Endothelial cell of umbilical vein (primary cell): ENCODE results near the gene BORCS6. TPM values are rescaled to one million over a fixed set of nuclear protein-coding genes. Genes with fewer than 3 reads are reported as not detected.
A peak's percentile ranks its signal among the peaks of the same experiment; 100 is the strongest.

Source experiments
- BruUV-seq: library from RNA; stranded (reverse); fragments of 400-500 nt; replicated peaks from 2 replicates; lab custom pipeline; 2021; lab: Mats Ljungman, UMichigan
- CTCF ChIA-PET: fragments of 300-600, 350-600 bp; sonication (Branson Sonifier 250); formaldehyde crosslinking; loops from one replicate; lab custom pipeline; 2021; ENCODE audit warnings: antibody characterized with exemption, inconsistent platforms; lab: Charles Lee
- POLR2A ChIA-PET: fragments of 300-600, 350-600 bp; sonication (Branson Sonifier 250); formaldehyde crosslinking; loops from one replicate; lab custom pipeline; 2021; ENCODE audit warnings: antibody characterized with exemption, inconsistent platforms; lab: Charles Lee
- DNase-seq: peaks from one replicate; pipeline ENCODE4 v3.0.0-alpha.2; 2011; ENCODE audit warnings: low read depth, low spot score
- FAIRE-seq: peaks from 2 replicates; lab custom pipeline; 2011; peaks lifted over from hg19 to GRCh38; lab: Jason Lieb, UNC
- H2AFZ ChIP-seq: 2 replicates; pipeline ENCODE4 v1.6.0; 2012; ENCODE audit warnings: low read depth, low read length, control low read depth, inconsistent platforms
- H3K27ac ChIP-seq: 2 replicates; pipeline ENCODE4 v1.5.1; 2011; ENCODE audit warnings: low read depth, mild to moderate bottlenecking, control low read depth, low read length, moderate library complexity; ENCODE audit not compliant: insufficient read depth
- H3K27me3 ChIP-seq, 2 experiments: 2 replicates each; pipeline versions ENCODE4 v1.6.0 to v1.6.1; 2011; ENCODE audit warnings: low read length in 2 of 2, mixed read lengths in 1 of 2; ENCODE audit not compliant: control insufficient read depth in 2 of 2, insufficient read depth in 2 of 2
- H3K36me3 ChIP-seq, 2 experiments: 2 replicates in 1 of 2; 3 replicates in 1 of 2; pipeline ENCODE4 v1.5.1; 2011; ENCODE audit warnings: low read length in 2 of 2, mild to moderate bottlenecking in 1 of 2, moderate library complexity in 1 of 2; ENCODE audit not compliant: control insufficient read depth in 2 of 2, insufficient read depth in 2 of 2; ENCODE audit errors: extremely low read depth in 1 of 2
- H3K4me1 ChIP-seq: 3 replicates; pipeline ENCODE4 v1.5.1; 2011; ENCODE audit warnings: mild to moderate bottlenecking, low read length; ENCODE audit not compliant: control insufficient read depth, insufficient read depth; ENCODE audit errors: extremely low read depth
- H3K4me2 ChIP-seq: 2 replicates; pipeline ENCODE4 v1.6.1; 2011; ENCODE audit warnings: low read length, control low read depth, mixed read lengths; ENCODE audit not compliant: insufficient read depth
- H3K4me3 ChIP-seq, 3 experiments: fragments of 200-600 bp in 1 of 3; sonication (generic), shearing (Covaris generic) in 1 of 3; replicated peaks in 1 of 3; 2 replicates each; pipeline ENCODE4 v1.5.1; 2011 to 2016; ENCODE audit warnings: control low read depth in 3 of 3, low read length in 3 of 3, mild to moderate bottlenecking in 2 of 3, inconsistent platforms in 1 of 3, low read depth in 1 of 3, moderate library complexity in 1 of 3; ENCODE audit not compliant: insufficient read depth in 1 of 3
- H3K79me2 ChIP-seq: 2 replicates; pipeline ENCODE4 v1.6.0; 2012; ENCODE audit warnings: low read length, inconsistent platforms; ENCODE audit not compliant: control insufficient read depth, insufficient read depth
- H3K9ac ChIP-seq: replicated peaks from 2 replicates; pipeline ENCODE3; 2011; ENCODE audit warnings: low read length, control low read depth; ENCODE audit not compliant: insufficient read depth; ENCODE audit errors: extremely low read depth
- H3K9me1 ChIP-seq: replicated peaks from 3 replicates; pipeline ENCODE4 v1.6.0; 2011; ENCODE audit warnings: mild to moderate bottlenecking, low read length; ENCODE audit not compliant: control insufficient read depth, insufficient read depth; ENCODE audit errors: extremely low read depth
- H3K9me3 ChIP-seq: replicated peaks from 2 replicates; pipeline ENCODE4 v1.5.1; 2012; ENCODE audit warnings: low read length, inconsistent platforms; ENCODE audit not compliant: control insufficient read depth, insufficient read depth
- H4K20me1 ChIP-seq: replicated peaks from 2 replicates; pipeline ENCODE3; 2011; ENCODE audit warnings: mild to moderate bottlenecking, low read length; ENCODE audit not compliant: control insufficient read depth, insufficient read depth; ENCODE audit errors: extremely low read depth
- CTCF ChIP-seq, 2 donors: IDR thresholded peaks; 1 replicate in 1 of 2; 2 replicates in 1 of 2; pipeline ENCODE4 v1.5.1; 2011; ENCODE audit warnings: low read length in 2 of 2, mild to moderate bottlenecking in 2 of 2, moderate library complexity in 2 of 2, control low read depth in 1 of 2, inconsistent platforms in 1 of 2, low read depth in 1 of 2; ENCODE audit not compliant: insufficient read depth in 1 of 2; ENCODE audit errors: extremely low read depth in 1 of 2
- EZH2 ChIP-seq: IDR thresholded peaks from 2 replicates; pipeline ENCODE4 v1.6.1; 2012; ENCODE audit warnings: borderline replicate concordance, low read depth, mild to moderate bottlenecking, moderate library complexity, low read length, inconsistent platforms; ENCODE audit not compliant: severe bottlenecking
- GATA2 ChIP-seq: IDR thresholded peaks from 2 replicates; pipeline ENCODE4 v1.7.0; 2011; ENCODE audit warnings: low read depth, mild to moderate bottlenecking, moderate library complexity, mixed read lengths, low read length; ENCODE audit not compliant: insufficient read length, insufficient read depth
- MAX ChIP-seq: IDR thresholded peaks from 2 replicates; pipeline ENCODE4 v1.6.1; 2011; ENCODE audit not compliant: insufficient read depth, insufficient read length
- POLR2A ChIP-seq: IDR thresholded peaks from 2 replicates; pipeline ENCODE4 v1.6.1; 2012; ENCODE audit warnings: low read depth, mild to moderate bottlenecking, control low read depth, low read length
- POLR2AphosphoS5 ChIP-seq: IDR thresholded peaks from 2 replicates; pipeline ENCODE4 v1.6.1; 2012; ENCODE audit warnings: low read depth, mild to moderate bottlenecking, control low read depth, low read length, moderate library complexity; ENCODE audit not compliant: insufficient read depth
- dilution Hi-C: fragments of 300-500 bp; cut with MboI; formaldehyde crosslinking; loops from one replicate; pipeline ENCODE4 v1.15.0; 2019; ENCODE audit warnings: low sequenced_read_pairs; ENCODE audit not compliant: extremely low pct_ligation_motif_present
- intact Hi-C: fragments of 100-400 bp; cut with micrococcal nuclease; formaldehyde crosslinking; loops from one replicate; pipeline ENCODE4 v1.10.0; 2022
- polyA plus RNA-seq, 4 experiments: library from polyadenylated mRNA; depleted of rRNA in 3 of 4; stranded (reverse) in 3 of 4; unstranded in 1 of 4; fragments of >200 nt; gene quantifications; 2 replicates each; pipeline versions ENCODE4 v1.2.1 to v1.2.3, GENCODE V29; 2011 to 2012; ENCODE audit warnings: missing spikeins in 1 of 4
- total RNA-seq: library from RNA; stranded (reverse); gene quantifications from 2 replicates; pipeline ENCODE4 v1.2.3, GENCODE V29; 2021

The BORCS6 gene
- total and polyA plus RNA-seq, 2 donors (not counting 3 experiments of a cell fraction or from before 2014, with no cell fraction given), result 8.0 to 9.0 TPM

DNA sequence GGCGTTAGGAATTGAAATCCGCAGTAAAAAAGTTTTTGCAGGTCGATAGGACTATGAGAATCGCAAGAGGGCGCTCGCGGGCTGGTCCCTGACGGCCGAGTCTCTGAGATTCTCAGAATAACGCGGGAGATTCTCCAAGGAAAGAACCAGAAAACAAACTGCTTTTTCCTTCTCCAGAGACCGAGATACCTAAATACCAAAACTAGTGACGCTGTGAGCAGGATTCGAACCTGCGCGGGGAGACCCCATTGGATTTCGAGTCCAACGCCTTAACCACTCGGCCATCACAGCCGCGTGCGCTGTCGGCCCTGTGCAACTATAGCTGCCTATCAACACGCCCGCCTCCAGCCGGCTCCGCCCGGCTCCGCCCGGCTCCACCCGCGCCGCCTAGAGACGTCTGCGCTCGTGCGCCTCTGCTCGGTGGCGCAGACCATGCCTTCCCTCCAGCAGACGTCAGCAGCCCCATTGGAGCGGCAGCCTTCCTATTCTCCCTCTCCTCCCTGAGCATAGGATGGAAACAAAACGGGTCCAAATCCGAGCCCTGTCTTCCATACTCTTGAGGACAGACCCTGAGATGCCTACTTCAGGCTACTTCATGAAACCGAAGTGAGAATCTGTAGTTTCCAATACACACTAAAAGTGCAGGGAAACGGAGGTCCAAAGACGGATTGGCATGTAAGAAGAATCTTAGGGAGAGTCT, 51.2 kb downstream of the BORCS6 start:
- Histone ChIP-seq H3K9ac (peak overlapping the region; percentile 90), H3K4me3 (peak overlapping the region; percentile 26 to 89 (median 80)), H3K9me3 (no peaks in the 10 kb centered on the region), H2AFZ (peak overlapping the region; percentile 85), H3K9me1 (no peaks in the 10 kb centered on the region), H3K36me3 (peaks cover 0 to 24% of the 10 kb centered on the region in 2 experiments), H3K4me2 (peak overlapping the region; percentile 97), H3K79me2 (no peaks in the 10 kb centered on the region), H3K4me1 (peaks cover 14% of the 10 kb centered on the region), H4K20me1 (no peaks in the 10 kb centered on the region), H3K27ac (peak overlapping the region; percentile 88), H3K27me3 (no peaks in the 10 kb centered on the region)
- CTCF ChIA-PET, result interaction anchor here (1.1 to 5.6 kb wide), 10 partner anchors 12 to 162 kb away, joined by 3 to 72 read pairs (median 6); partner anchors contain the start of genes HES7 and PER1
- FAIRE-seq (peak; percentile 97), DNase-seq (peak; percentile 98)
- POLR2A ChIA-PET, result interaction anchor here (0.8 to 1.3 kb wide), 2 partner anchors 13 to 34 kb away, joined by 3 to 5 read pairs; partner anchors contain the start of gene PER1
- TSS peak; percentile 92 for BruUV-seq
- intact Hi-C loops (loop anchor here (1.0 kb wide), 7 partner anchors 12 to 161 kb away; no protein-coding TSS in a partner anchor), dilution Hi-C loops (no loop called here)
- TF ChIP-seq GATA2 (peak; percentile 29), MAX (peak; percentile 61), CTCF (IDR thresholded peaks at IDR 0.05; ENCODE audit: extremely low read depth in 1 of 2, insufficient read depth in 1 of 2, low read depth in 1 of 2, low read length in 2 of 2) (peak; percentile 83 to 91), POLR2A (no peak), POLR2AphosphoS5 (peak; percentile 79), EZH2 (no peak)
